HG02763 (cell line): ENCODE results near the gene ARHGEF39.
A peak's percentile ranks its signal among the peaks of the same experiment; 100 is the strongest.
"Not testable (repeated sequence)": the region's sequence is repeated elsewhere in the genome, so short reads cannot be mapped to it uniquely, and the experiment has no call there.

Source experiments
- ATAC-seq: cut with Tn5 transposase; IDR thresholded peaks from one replicate; pipeline ENCODE4 v1.9.1; 2021; ENCODE audit warnings: mild to moderate bottlenecking, moderate library complexity; ENCODE audit not compliant: unreplicated experiment

The ARHGEF39 gene

DNA sequence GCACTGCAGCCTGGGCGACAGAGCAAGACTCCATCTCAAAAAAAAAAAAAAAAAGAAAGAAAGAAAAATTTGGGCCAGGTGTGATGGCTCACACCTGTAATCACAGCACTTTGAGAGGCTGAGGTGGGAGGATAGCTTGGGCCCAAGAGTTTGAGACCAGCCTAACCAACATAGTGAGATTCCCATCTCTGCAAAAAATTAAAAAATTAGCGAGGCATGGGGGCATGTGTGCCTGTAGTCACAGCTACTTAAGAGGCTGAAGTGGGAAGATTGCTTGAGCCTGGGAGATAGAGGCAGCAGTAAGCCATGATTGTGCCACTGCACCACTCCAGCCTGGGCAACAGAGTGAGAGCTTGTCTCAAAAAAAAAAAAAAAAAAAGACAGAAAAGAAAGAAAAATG, 11.4 kb downstream of the ARHGEF39 start:
- no peak for ATAC-seq

DNA sequence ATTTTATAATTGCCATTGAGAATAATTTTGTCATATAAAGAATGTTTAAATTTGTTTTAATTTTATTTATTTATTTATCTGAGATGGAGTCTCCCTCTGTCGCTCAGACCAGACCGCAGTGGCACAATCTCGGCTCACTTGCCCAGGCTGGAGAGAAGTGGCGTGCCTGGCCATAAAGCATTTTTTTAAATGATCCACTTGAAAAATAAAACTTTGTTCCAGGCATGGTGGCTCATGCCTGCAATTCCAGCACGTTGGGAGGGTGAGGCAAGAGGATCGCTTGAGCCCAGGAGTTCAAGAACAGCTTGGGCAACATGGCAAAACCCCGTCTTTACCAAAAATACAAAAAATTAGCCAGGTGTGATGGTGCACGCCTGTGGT, 12.2 kb downstream of the ARHGEF39 start:
- no peak for ATAC-seq

DNA sequence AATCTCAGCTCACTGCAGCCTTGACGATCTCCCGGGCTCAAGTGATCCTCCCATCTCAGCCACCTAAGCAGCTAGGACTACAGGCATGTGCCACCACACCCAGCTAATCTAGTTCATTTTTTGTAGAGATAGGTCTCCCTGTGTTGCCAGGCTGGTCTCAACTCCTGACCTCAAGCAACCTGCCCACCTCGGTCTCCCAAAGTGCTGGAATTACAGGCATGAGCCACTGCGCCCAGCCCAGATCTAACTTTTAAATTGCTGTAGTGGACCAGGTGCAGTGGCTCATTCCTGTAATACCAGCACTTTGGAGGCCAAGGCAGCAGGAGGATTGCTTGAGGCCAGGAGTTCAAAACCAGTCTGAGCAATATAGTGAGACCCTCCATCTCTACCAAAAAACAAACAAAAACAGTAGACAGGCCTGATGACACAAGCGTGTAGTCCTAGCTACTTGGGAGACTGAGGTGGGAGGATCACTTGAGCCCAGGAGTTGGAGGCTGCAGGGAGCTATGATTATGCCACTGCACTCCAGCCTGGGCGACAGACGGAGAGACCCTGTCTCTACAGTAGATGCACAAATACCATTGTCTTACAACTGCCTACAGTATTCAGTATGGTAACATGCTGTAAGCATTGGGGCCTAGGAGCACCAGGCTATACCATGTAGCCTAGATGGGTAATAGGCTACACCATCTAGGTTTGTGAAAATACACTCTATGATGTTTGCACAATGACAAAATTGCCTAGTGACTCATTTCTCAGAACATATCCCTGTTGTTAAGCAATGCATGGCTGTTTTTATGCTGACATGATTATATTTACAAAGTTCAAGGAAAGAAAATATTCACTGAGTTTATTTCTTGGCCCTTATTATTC, 12.8 kb downstream of the ARHGEF39 start:
- ATAC-seq: no peak

DNA sequence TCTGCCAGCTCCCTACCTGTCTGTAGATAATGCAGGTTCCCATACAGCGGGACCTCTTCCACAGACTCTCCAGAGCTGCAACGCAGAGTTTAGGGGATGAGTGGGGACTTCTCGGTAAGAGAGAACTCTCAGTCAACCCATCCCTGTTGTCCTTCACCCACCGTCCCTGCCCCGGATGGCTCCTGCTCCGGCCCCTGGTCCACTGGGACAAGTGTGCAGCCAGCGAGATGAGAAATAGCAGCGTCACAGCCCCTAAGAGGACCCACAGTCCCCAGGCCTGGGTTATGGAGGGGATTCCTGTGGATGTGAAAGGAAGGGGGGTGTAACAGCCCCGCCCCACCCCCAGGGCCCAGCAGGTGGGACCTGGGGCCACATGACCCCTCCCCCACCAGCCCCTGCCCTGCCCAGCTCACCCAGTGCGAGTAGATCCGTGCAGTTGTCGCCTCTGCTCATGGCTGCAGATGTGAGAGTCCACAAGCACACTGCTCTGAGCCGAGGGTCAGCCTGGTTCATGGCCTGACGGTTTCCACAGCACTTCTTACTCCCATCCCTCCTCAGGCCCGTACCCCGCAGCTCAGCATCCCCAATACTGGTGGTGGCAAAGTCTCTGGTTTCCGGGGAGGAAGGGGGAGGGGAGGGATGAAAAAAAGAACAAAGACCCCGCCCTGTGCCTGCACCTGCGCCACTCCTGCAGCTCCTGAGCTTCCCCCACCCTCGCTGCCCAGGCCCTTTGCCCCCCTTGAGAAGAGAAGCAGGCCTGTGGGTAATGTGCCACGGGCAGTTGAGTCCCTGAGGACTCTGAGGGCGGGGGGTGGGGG, 14.4 kb downstream of the ARHGEF39 start, which contains the start of gene SIT1:
SIT1 (minus strand) TSS at position 591 of the 818 bp plus-strand sequence; CDS start at position 513, 78 bp downstream.
- ATAC-seq: no peak

GRCh38 chr9:35649431-35650340, 15.3 kb downstream of the ARHGEF39 start:
- no peak for ATAC-seq

DNA sequence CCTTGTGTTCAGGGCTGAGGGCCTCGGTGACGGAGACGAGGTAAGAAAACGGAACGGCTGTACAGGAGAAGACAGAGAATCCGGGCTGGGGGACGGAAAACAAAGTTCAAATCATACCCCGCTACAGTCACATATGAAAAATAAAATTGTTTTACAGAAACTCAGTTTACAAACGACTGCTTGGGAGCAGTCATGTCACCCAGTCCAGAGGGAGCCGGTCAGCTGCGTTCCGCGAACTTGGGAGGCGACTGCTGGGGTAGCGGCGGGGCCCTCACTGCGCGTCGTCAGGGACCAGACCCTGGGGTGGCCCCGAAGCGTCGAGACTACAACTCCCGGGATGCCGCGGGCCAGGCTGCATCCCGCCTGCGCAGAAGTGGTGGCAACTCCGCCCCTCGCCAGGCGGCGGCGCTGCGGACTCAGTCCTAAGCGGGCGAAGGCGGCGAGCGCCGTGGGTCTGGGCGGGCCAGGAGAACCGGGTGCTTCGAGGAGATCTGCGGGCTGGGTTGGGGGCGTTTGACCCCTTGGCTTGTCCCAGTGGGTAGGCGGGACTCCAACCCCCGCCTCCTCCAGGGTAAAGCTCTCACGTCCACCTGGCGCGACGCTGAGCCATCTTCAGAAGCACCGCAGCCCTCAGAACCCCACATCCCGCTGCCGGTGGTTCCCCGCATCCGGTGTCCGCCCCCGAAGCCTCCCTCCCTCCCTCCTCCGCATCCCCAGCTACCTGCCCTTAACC, 18.3 kb downstream of the ARHGEF39 start:
- peak; percentile 85 for ATAC-seq

DNA sequence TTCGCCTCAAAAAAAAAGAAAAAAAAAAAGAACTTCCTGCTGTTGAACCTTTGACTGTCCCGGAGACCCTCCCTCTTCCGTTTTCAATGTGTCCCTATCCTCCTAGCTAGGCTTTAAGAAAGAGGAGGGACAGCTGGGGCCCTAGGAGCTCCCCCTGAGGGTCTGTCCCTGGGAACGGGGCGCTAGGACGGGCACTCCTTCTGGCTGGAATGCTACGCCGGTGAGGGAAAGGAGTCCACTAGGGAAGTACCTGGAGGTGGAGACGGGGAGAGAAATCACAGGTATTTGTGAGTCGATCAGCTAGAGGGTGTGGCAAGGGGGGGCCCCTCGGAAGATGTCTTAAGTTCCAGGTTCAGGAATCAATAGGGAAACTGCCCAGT, 18.9 kb downstream of the ARHGEF39 start:
- ATAC-seq: no peak

DNA sequence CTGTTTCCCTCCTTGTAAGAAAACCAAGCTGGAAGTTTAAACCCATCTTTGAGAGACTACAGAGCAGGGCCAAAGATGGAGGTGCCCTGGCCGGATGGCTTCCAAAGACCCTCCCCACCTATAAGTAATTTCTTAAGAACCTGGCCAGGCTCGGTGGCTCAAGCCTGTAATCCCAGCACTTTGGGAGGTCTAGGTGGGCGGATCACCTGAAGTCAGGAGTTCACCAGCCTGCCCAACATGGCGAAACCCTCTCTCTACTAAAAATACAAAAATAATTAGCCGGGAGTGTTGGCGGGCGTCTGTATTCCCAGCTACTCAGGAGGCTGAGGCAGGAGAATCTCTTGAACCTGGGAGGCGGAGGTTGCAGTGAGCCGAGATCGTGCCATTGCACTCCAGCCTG, 19.3 kb downstream of the ARHGEF39 start:
- not testable (repeated sequence) for ATAC-seq

GRCh38 chr9:35643046-35643445, 21.9 kb downstream of the ARHGEF39 start:
- ATAC-seq: no peak

GRCh38 chr9:35641478-35641877, 23.5 kb downstream of the ARHGEF39 start:
- ATAC-seq: not testable (repeated sequence)

GRCh38 chr9:35640431-35640830, 24.6 kb downstream of the ARHGEF39 start:
- ATAC-seq: not testable (repeated sequence)

- no peak for ATAC-seq
Observed at GRCh38 chr9:35639631-35640030, 25.4 kb downstream of the ARHGEF39 start.

DNA sequence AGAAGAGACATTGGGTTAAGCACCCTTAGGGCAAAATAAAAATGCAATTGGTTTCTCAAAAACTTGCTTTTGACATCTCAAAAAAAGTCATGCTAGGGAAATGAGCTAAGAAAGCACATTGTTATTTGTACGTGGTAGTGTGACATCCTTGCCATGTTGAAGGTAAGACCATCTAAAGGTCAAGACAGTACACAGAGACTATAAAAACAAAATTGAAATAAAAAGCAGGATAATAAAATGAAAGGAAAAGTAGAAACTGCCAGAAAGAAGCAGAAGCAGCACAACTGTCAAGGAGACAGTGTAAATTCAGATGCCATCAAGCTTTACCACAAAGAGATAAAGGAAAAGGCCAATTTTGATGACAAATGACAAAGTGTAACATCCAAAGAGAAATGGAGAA, 25.8 kb downstream of the ARHGEF39 start:
- ATAC-seq: not testable (repeated sequence)

DNA sequence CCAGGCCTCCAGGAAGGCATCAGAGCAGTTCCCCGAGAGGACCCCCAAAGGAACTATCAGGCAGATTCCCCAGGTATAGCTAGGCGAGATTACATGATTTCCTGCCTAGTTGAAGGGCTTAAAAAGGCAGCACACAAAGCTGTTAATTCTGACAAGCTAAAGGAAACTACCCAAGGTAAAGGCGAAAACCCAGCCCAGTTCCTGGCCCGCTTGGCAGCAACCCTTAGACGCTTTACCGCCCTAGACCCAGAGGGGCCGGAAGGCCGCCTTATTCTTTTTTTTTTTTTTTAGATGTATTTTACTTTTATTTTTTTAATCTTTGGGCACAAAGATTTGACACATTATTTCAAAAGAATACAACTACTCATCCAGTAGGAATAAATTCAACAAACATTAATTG, 26.2 kb downstream of the ARHGEF39 start:
- not testable (repeated sequence) for ATAC-seq

- ATAC-seq: not testable (repeated sequence)
Observed at GRCh38 chr9:35637427-35637955, 27.5 kb downstream of the ARHGEF39 start.

GRCh38 chr9:35636877-35637246, 28.1 kb downstream of the ARHGEF39 start:
- not testable (repeated sequence) for ATAC-seq

DNA sequence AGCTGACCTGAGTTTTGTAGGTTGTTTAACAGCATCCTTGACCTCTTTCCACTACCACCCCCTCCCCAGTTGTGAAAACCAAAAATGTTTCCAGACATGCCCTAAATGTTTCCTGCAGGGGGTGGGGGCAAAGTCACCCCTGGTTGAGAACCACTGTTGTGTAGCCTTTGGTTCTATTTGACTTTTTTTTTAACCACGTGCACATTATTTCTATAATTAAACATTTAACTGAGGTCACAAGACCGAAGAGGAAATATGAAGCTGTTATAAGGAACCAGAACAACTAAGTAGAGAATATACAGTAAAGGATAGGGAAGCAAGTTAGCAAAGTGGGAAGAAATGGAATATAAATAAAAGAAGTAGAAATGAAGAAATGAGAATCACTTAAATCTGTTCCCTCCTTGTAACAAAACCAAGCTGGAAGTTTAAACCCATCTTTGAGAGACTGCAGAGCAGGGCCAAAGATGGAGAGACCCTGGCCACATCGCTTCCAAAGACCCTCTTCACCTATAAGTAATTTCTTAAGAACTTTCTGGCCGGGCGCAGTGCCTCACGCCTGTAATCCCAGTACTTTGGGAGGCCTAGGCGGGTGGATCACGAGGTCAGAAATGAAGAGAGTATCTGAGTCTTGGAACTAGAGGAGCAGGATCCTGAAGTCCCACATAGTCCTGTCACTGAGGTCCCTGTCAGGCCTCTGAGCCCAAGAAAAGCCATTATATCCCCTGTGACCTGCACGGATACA, 28.7 kb downstream of the ARHGEF39 start:
- ATAC-seq: no peak

DNA sequence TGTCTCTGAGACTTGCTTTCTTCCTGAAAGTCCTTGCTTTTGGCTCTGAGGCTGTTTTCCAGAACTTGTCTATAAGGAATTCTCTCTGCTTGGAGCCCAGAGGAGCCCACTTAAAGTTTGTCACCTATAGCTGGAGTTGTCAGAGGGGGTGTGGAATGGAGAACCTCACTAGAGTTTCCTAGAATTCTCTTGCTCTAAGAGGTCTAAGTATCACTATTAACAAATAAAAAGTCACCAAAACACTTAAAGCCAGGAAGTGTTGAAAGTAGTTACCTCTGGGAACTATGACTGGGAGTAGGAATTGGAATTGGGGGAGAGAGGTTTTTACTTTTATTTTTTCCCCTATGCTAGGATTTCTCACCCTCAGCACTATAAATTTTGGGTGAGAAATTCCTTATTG, 29.3 kb downstream of the ARHGEF39 start:
- no peak for ATAC-seq

DNA sequence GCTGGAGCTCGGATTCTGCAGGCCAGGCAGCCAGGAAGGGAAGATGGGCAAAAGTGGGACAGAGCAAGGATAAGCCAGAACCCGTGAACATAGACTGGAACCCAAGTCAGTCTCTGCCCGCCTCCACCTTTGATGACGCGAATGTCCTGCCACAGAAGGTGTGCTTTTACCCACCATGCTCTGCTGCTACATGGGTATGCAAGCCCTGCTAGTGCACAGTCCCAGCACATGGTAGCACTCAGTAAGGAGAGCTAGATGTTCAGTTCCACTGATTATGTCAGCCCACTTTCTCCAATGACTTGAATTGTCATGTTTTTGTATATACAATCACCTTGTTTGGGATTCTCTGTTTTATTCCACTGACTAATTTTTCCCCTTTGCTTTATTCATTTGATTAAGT, 35.4 kb downstream of the ARHGEF39 start:
- ATAC-seq: no peak
